ENCODE data around the gene RNF115.
"Not testable (repeated sequence)": the region's sequence is repeated elsewhere in the genome, so short reads cannot be mapped to it uniquely, and the experiment has no call there.

RNF115 gene

DNA sequence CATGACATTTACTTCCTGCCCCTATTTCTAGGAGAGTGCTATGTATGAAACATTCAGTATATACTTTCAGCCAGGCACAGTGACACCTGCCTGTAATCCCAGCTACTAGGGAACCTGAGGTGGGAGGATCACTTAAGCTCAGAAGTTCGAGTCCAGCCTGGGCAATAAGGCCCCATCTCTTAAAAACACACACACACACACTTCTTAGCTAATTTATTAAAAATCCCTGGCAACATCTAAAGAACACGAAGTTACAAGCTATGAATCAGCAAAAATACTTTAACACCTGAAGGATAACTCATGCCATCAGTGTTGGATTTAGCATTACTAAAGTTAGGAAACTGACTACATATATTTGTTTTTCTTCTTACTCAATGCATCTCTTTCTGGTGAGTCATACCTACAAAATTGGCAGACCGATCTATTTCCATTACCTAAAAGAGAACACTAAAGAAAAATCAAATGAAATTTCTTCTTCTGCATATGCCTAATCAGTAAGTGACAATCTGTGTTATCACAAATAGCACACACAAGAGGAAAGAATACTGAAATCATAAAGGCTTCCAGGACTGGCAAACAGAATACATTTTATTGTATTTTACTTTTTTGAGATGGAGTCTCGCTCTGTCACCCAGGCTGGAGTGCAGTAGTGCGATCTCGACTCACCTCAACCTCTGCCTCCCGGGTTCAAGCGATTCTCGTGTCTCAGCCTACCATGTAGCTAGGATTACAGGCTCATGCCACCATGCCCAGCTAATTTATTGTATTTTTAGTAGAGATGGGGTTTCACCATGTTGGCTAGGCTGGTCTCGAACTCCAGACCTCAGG lies 41.4 kb downstream of the RNF115 start:
- Histone ChIP-seq H3K27me3 (replicated peaks; ENCODE audit: control insufficient read depth, insufficient read depth, low read length, poor library complexity, severe bottlenecking) (no peaks in the 10 kb centered on the region), H3K27ac (ENCODE audit: insufficient read depth, low read length, poor library complexity, severe bottlenecking) (no peak overlapping the region), H3K4me1 (ENCODE audit: control insufficient read depth, insufficient read depth, low read length, poor library complexity, severe bottlenecking) (no peaks in the 10 kb centered on the region), H3K9me3 (ENCODE audit: control insufficient read depth, low read length) (no peaks in the 10 kb centered on the region), H3K36me3 (ENCODE audit: control insufficient read depth, insufficient read depth, low read length) (peaks cover 9% of the 10 kb centered on the region), H3K4me3 (ENCODE audit: insufficient read depth, low read depth, low read length, poor library complexity, severe bottlenecking) (no peak overlapping the region)
- no peak for DNase-seq

DNA sequence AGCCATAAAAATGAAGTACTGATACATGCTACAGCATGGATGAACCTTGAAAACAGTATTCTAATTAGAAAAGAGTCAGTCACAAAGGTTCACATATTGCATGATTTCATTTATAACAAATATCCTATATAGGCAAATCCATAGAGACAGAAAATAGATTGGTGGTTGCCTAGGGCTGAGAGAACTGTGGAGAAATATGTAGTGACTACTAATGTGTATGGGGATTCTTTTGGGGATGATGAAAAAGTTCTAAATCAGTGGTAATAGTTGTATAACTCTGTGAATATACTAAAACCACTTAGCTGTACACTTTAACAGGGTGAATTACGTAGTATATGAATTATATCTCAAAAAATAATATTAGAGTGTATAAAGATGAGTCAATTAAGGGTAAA lies 45.8 kb downstream of the RNF115 start:
- H3K36me3 ChIP-seq (ENCODE audit: control insufficient read depth, insufficient read depth, low read length): peaks cover 3% of the 10 kb centered on the region
- H3K4me3 ChIP-seq (ENCODE audit: insufficient read depth, low read depth, low read length, poor library complexity, severe bottlenecking): no peak overlapping the region
- no peak overlapping the region for H3K27ac ChIP-seq (ENCODE audit: insufficient read depth, low read length, poor library complexity, severe bottlenecking)
- DNase-seq: no peak
- H3K9me3 ChIP-seq (ENCODE audit: control insufficient read depth, low read length): no peaks in the 10 kb centered on the region
- H3K27me3 ChIP-seq (replicated peaks; ENCODE audit: control insufficient read depth, insufficient read depth, low read length, poor library complexity, severe bottlenecking): no peaks in the 10 kb centered on the region
- H3K4me1 ChIP-seq (ENCODE audit: control insufficient read depth, insufficient read depth, low read length, poor library complexity, severe bottlenecking): no peaks in the 10 kb centered on the region

DNA sequence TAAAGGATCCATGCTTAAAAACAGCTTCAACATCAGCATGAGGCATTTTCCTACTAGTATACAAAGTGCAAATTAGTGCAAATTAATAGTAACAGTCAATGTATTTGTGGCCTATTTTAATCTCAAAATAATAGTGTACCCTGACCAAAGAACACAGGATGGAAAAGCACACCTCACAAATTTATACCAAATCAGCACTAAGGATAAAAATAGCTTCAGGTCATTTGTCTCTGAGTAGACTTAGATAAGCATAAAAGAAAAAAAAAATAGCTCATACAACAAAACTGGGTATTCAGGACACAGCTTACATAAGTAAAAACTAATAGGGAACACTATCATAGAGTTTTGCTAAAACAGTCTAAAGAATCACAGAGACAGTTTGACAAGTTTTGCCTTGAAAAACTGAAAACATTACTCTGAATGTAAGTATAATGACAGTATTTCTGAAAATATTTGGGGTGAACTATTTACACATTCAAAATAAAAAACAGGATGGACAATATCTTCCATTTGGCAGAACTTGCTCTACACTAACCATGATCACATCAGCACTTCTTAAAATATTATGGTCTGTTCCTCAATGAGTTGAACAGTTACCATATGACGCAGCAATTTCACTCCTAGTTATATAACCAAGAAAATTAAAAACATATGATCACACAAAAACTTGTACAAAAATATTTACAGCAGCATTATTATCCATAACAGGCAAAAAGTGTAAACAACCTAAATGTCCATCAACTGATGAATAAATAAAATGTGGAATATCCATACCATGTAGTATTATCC lies 46.3 kb downstream of the RNF115 start:
- H3K27me3 ChIP-seq (replicated peaks; ENCODE audit: control insufficient read depth, insufficient read depth, low read length, poor library complexity, severe bottlenecking): no peaks in the 10 kb centered on the region
- no peak overlapping the region for H3K4me3 ChIP-seq (ENCODE audit: insufficient read depth, low read depth, low read length, poor library complexity, severe bottlenecking)
- no peaks in the 10 kb centered on the region for H3K4me1 ChIP-seq (ENCODE audit: control insufficient read depth, insufficient read depth, low read length, poor library complexity, severe bottlenecking)
- H3K9me3 ChIP-seq (ENCODE audit: control insufficient read depth, low read length): no peaks in the 10 kb centered on the region
- H3K27ac ChIP-seq (ENCODE audit: insufficient read depth, low read length, poor library complexity, severe bottlenecking): no peak overlapping the region
- DNase-seq: no peak
- H3K36me3 ChIP-seq (ENCODE audit: control insufficient read depth, insufficient read depth, low read length): no peaks in the 10 kb centered on the region

- Histone ChIP-seq H3K27ac (ENCODE audit: insufficient read depth, low read length, poor library complexity, severe bottlenecking) (no peak overlapping the region), H3K36me3 (ENCODE audit: control insufficient read depth, insufficient read depth, low read length) (peaks cover 15% of the 10 kb centered on the region), H3K4me3 (ENCODE audit: insufficient read depth, low read depth, low read length, poor library complexity, severe bottlenecking) (no peak overlapping the region), H3K9me3 (ENCODE audit: control insufficient read depth, low read length) (no peaks in the 10 kb centered on the region), H3K27me3 (replicated peaks; ENCODE audit: control insufficient read depth, insufficient read depth, low read length, poor library complexity, severe bottlenecking) (no peaks in the 10 kb centered on the region), H3K4me1 (ENCODE audit: control insufficient read depth, insufficient read depth, low read length, poor library complexity, severe bottlenecking) (no peaks in the 10 kb centered on the region)
- no peak for DNase-seq
These were observed 50.5 kb downstream of the RNF115 start for GRCh38 chr1:145773423-145773822.

DNA sequence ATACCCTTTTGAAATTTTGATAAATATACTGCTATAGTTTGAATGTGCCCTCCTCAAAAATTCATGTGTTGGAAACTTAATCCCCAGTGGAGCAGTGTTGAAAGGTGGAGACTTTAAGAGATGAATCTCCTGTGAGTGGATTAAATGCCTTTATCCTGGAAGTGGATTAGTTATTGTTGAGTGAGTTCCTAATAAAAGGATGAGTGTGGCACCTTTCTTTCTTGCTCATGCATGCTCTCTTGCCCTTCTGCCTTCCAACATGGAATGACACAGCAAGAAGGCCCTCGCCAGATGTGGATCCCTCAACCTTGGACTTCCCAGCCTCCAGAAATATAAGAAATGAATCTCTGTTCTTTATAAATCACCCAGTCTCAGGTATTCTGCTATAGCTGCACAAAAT lies 52.8 kb downstream of the RNF115 start:
- H3K4me1 ChIP-seq (ENCODE audit: control insufficient read depth, insufficient read depth, low read length, poor library complexity, severe bottlenecking): no peaks in the 10 kb centered on the region
- peaks cover 15% of the 10 kb centered on the region for H3K36me3 ChIP-seq (ENCODE audit: control insufficient read depth, insufficient read depth, low read length)
- no peak overlapping the region for H3K4me3 ChIP-seq (ENCODE audit: insufficient read depth, low read depth, low read length, poor library complexity, severe bottlenecking)
- no peak overlapping the region for H3K27ac ChIP-seq (ENCODE audit: insufficient read depth, low read length, poor library complexity, severe bottlenecking)
- no peaks in the 10 kb centered on the region for H3K9me3 ChIP-seq (ENCODE audit: control insufficient read depth, low read length)
- DNase-seq: no peak
- no peaks in the 10 kb centered on the region for H3K27me3 ChIP-seq (replicated peaks; ENCODE audit: control insufficient read depth, insufficient read depth, low read length, poor library complexity, severe bottlenecking)

DNA sequence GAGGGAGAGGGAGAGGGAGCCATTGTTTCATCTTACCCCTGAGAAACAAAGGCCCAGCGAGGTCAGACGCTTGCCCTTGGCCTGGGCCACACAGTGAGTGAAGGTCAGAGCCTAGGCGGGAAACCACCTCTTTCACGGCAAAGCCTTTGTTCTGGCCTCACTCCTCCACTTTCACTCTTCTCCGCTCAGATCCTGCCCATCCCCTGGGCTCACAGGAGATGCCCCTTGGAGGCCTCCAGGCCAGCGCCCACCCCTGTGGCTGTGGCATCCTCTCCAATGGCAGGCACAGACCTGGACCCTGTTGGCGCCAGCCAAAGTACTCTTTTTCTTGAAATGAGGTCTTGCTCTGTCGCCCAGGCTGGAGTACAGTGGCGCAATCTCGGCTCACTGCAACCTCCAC lies 55.9 kb downstream of the RNF115 start:
- DNase-seq; H3K27ac ChIP-seq (ENCODE audit: insufficient read depth, low read length, poor library complexity, severe bottlenecking); H3K4me3 ChIP-seq (ENCODE audit: insufficient read depth, low read depth, low read length, poor library complexity, severe bottlenecking); H3K27me3 ChIP-seq (replicated peaks; ENCODE audit: control insufficient read depth, insufficient read depth, low read length, poor library complexity, severe bottlenecking); H3K9me3 ChIP-seq (ENCODE audit: control insufficient read depth, low read length); H3K4me1 ChIP-seq (ENCODE audit: control insufficient read depth, insufficient read depth, low read length, poor library complexity, severe bottlenecking): not testable (repeated sequence)
- H3K36me3 ChIP-seq (ENCODE audit: control insufficient read depth, insufficient read depth, low read length): peaks cover 15% of the 10 kb centered on the region

GRCh38 chr1:145766926-145767325 lies 57.0 kb downstream of the RNF115 start:
- H3K9me3 ChIP-seq (ENCODE audit: control insufficient read depth, low read length); H3K4me1 ChIP-seq (ENCODE audit: control insufficient read depth, insufficient read depth, low read length, poor library complexity, severe bottlenecking); H3K27ac ChIP-seq (ENCODE audit: insufficient read depth, low read length, poor library complexity, severe bottlenecking); H3K27me3 ChIP-seq (replicated peaks; ENCODE audit: control insufficient read depth, insufficient read depth, low read length, poor library complexity, severe bottlenecking); DNase-seq; H3K4me3 ChIP-seq (ENCODE audit: insufficient read depth, low read depth, low read length, poor library complexity, severe bottlenecking): not testable (repeated sequence)
- H3K36me3 ChIP-seq (ENCODE audit: control insufficient read depth, insufficient read depth, low read length): peaks cover 11% of the 10 kb centered on the region

DNA sequence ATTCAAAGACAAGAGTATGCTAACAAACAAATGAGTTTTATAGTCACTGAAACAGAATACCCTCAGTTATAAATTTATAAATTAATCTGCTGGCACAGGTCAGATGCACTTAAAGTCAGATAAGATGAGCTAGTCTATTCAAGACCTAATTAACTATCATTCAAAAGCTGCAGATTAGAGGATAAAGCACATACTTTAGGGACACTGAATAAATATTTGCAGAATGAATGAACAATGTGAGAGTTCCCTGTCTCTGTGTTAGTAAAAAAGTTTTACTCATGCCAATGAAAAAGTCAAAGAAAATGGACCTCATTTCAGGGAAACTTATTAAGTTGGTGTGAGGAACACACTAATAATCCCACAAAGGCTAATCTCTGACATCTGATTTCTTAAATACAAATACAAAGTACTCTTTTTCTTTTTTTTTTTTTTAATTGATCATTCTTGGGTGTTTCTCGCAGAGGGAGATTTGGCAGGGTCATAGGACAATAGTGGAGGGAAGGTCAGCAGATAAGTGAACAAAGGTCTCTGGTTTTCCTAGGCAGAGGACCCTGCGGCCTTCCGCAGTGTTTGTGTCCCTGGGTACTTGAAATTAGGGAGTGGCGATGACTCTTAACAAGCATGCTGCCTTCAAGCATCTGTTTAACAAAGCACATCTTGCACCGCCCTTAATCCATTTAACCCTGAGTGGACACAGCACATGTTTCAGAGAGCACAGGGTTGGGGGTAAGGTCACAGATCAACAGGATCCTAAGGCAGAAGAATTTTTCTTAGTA lies 58.1 kb downstream of the RNF115 start:
- H3K27ac ChIP-seq (ENCODE audit: insufficient read depth, low read length, poor library complexity, severe bottlenecking); H3K4me1 ChIP-seq (ENCODE audit: control insufficient read depth, insufficient read depth, low read length, poor library complexity, severe bottlenecking); H3K9me3 ChIP-seq (ENCODE audit: control insufficient read depth, low read length); DNase-seq; H3K27me3 ChIP-seq (replicated peaks; ENCODE audit: control insufficient read depth, insufficient read depth, low read length, poor library complexity, severe bottlenecking); H3K4me3 ChIP-seq (ENCODE audit: insufficient read depth, low read depth, low read length, poor library complexity, severe bottlenecking); H3K36me3 ChIP-seq (ENCODE audit: control insufficient read depth, insufficient read depth, low read length): not testable (repeated sequence)

GRCh38 chr1:145765127-145765526 lies 58.8 kb downstream of the RNF115 start:
- H3K4me3 ChIP-seq (ENCODE audit: insufficient read depth, low read depth, low read length, poor library complexity, severe bottlenecking); DNase-seq; H3K4me1 ChIP-seq (ENCODE audit: control insufficient read depth, insufficient read depth, low read length, poor library complexity, severe bottlenecking); H3K36me3 ChIP-seq (ENCODE audit: control insufficient read depth, insufficient read depth, low read length); H3K27me3 ChIP-seq (replicated peaks; ENCODE audit: control insufficient read depth, insufficient read depth, low read length, poor library complexity, severe bottlenecking); H3K9me3 ChIP-seq (ENCODE audit: control insufficient read depth, low read length); H3K27ac ChIP-seq (ENCODE audit: insufficient read depth, low read length, poor library complexity, severe bottlenecking): not testable (repeated sequence)
